Measurements from ENCODE around the gene SLC13A2.

- TF ChIP-seq CTCF (IDR thresholded peaks at IDR 0.05) = no peak
- no peak for TF ChIP-seq SIN3A (IDR thresholded peaks at IDR 0.05; ENCODE audit: borderline replicate concordance, insufficient read depth, low read depth, low read length)
- no peak for TF ChIP-seq POLR2AphosphoS5 (IDR thresholded peaks at IDR 0.05; ENCODE audit: low read depth, low read length)
Measured at GRCh38 chr17:28530926-28531325, 57.5 kb downstream of the SLC13A2 start.
